ENCODE results near the gene MYO10.

Gene MYO10

DNA sequence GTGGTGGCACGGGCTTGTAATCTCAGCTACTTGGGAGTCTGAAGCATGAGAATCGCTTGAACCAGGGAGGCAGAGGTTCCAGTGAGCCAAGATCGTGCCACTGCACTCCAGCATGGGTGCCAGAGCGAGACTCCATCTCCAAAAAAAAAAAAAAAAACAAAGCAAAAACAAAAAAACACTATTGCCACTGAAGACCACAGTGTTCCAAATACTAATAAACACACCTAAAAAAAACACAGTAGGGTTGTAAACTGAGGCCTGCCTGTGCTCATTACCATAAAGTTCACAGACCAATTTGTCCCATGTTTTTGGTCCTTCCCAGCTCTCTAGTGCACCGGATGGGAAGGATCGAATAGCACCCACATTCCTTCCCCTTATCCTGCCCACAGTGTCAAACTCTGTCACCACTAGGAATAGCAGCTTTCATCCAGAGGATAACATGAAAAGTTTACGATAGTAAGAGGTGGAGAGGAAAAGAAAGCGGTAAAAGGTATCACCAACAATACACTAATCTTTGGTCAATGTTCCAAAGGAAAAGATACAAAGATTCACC lies 49.2 kb downstream of the MYO10 start:
- TF ChIP-seq ZNF274 (IDR thresholded peaks at IDR 0.05; ENCODE audit: low read depth, low read length) (no peak), SUZ12 (IDR thresholded peaks at IDR 0.05; ENCODE audit: extremely low read depth, insufficient read depth, insufficient read length) (no peak), YY1 (IDR thresholded peaks at IDR 0.05; ENCODE audit: insufficient read depth, insufficient read length) (no peak)
- peaks cover 3% of the 10 kb centered on the region for H3K4me1 ChIP-seq (ENCODE audit: insufficient read depth, insufficient read length)
- H3K9ac ChIP-seq (ENCODE audit: insufficient read length, low read depth): no peak overlapping the region

DNA sequence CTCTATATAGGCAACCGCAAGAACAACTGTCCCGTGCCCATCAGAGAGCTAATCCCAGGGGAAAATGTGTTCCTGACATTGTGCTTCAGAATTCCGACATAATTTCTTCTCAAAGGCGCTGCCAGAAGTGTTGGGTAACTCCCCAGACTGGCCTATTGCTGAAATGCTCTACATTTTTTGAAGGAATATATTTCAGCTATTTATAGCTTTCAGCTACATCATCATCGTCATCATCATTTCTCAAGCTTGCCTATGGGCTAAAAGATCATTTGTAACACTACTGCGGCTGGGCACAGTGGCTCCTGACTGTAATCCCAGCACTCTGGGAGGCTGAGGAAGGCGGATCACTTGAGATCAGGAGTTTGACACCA lies 49.7 kb downstream of the MYO10 start:
- Histone ChIP-seq H3K4me1 (ENCODE audit: insufficient read depth, insufficient read length) (peaks cover 3% of the 10 kb centered on the region), H3K4me3 (ENCODE audit: insufficient read length, low read depth) (no peak overlapping the region), H3K9me3 (ENCODE audit: insufficient read depth, low read length) (no peaks in the 10 kb centered on the region), H3K27me3 (ENCODE audit: insufficient read depth, insufficient read length) (no peaks in the 10 kb centered on the region), H3K36me3 (ENCODE audit: insufficient read depth, insufficient read length, low read length) (no peaks in the 10 kb centered on the region), H3K9ac (ENCODE audit: insufficient read length, low read depth) (no peak overlapping the region)
- DNase-seq (ENCODE audit: low read depth, low spot score): no peak
- TF ChIP-seq YY1 (IDR thresholded peaks at IDR 0.05; ENCODE audit: insufficient read depth, insufficient read length) (no peak), SUZ12 (IDR thresholded peaks at IDR 0.05; ENCODE audit: extremely low read depth, insufficient read depth, insufficient read length) (no peak), ZNF274 (IDR thresholded peaks at IDR 0.05; ENCODE audit: low read depth, low read length) (no peak)

More for the DNA sequence above, 49.2 kb downstream of the MYO10 start:
- H3K27me3 ChIP-seq (ENCODE audit: insufficient read depth, insufficient read length): no peaks in the 10 kb centered on the region
- H3K36me3 ChIP-seq (ENCODE audit: insufficient read depth, insufficient read length, low read length): no peaks in the 10 kb centered on the region
- H3K4me3 ChIP-seq (ENCODE audit: insufficient read length, low read depth): no peak overlapping the region
- H3K9me3 ChIP-seq (ENCODE audit: insufficient read depth, low read length): no peaks in the 10 kb centered on the region
- no peak for DNase-seq (ENCODE audit: low read depth, low spot score)

- no peak for DNase-seq (ENCODE audit: low read depth, low spot score)
- Histone ChIP-seq H3K9me3 (ENCODE audit: insufficient read depth, low read length) (no peaks in the 10 kb centered on the region), H3K36me3 (ENCODE audit: insufficient read depth, insufficient read length, low read length) (no peaks in the 10 kb centered on the region), H3K4me3 (ENCODE audit: insufficient read length, low read depth) (no peak overlapping the region), H3K9ac (ENCODE audit: insufficient read length, low read depth) (no peak overlapping the region), H3K27me3 (ENCODE audit: insufficient read depth, insufficient read length) (no peaks in the 10 kb centered on the region), H3K4me1 (ENCODE audit: insufficient read depth, insufficient read length) (peaks cover 3% of the 10 kb centered on the region)
- TF ChIP-seq SUZ12 (IDR thresholded peaks at IDR 0.05; ENCODE audit: extremely low read depth, insufficient read depth, insufficient read length): no peak
- TF ChIP-seq ZNF274 (IDR thresholded peaks at IDR 0.05; ENCODE audit: low read depth, low read length): no peak
- TF ChIP-seq YY1 (IDR thresholded peaks at IDR 0.05; ENCODE audit: insufficient read depth, insufficient read length): no peak
Measured at GRCh38 chr5:16885635-16886365, 50.3 kb downstream of the MYO10 start.

- H3K27me3 ChIP-seq (ENCODE audit: insufficient read depth, insufficient read length): no peaks in the 10 kb centered on the region
- DNase-seq (ENCODE audit: low read depth, low spot score): no peak
- no peak for TF ChIP-seq ZNF274 (IDR thresholded peaks at IDR 0.05; ENCODE audit: low read depth, low read length)
- H3K4me1 ChIP-seq (ENCODE audit: insufficient read depth, insufficient read length): peaks cover 3% of the 10 kb centered on the region
- no peak overlapping the region for H3K9ac ChIP-seq (ENCODE audit: insufficient read length, low read depth)
- H3K4me3 ChIP-seq (ENCODE audit: insufficient read length, low read depth): no peak overlapping the region
- no peaks in the 10 kb centered on the region for H3K9me3 ChIP-seq (ENCODE audit: insufficient read depth, low read length)
- H3K36me3 ChIP-seq (ENCODE audit: insufficient read depth, insufficient read length, low read length): no peaks in the 10 kb centered on the region
Measured at GRCh38 chr5:16884595-16884994, 51.5 kb downstream of the MYO10 start.

DNA sequence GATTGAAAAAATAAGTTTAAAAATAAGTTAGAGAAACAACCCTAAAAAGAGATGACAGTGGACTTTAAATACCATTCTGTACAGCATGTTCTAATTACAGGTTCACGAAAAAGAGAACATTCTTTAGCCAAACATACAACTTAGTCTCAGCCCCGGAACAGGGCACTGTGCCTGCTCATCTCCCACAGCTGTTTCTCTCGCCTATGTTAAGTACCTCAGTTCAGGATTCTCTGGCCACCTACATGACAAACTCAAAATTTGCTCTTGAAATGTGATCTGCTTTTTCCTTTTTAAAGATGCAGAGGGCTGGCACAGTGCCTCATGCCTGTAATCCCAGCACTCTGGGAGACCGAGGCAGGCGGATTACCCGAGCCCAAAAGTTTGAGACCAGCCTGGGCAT lies 52.3 kb downstream of the MYO10 start:
- H3K9me3 ChIP-seq (ENCODE audit: insufficient read depth, low read length): no peaks in the 10 kb centered on the region
- no peak overlapping the region for H3K4me3 ChIP-seq (ENCODE audit: insufficient read length, low read depth)
- no peak for DNase-seq (ENCODE audit: low read depth, low spot score)
- H3K36me3 ChIP-seq (ENCODE audit: insufficient read depth, insufficient read length, low read length): no peaks in the 10 kb centered on the region
- no peaks in the 10 kb centered on the region for H3K27me3 ChIP-seq (ENCODE audit: insufficient read depth, insufficient read length)
- H3K9ac ChIP-seq (ENCODE audit: insufficient read length, low read depth): no peak overlapping the region
- TF ChIP-seq ZNF274 (IDR thresholded peaks at IDR 0.05; ENCODE audit: low read depth, low read length) (no peak), YY1 (IDR thresholded peaks at IDR 0.05; ENCODE audit: insufficient read depth, insufficient read length) (no peak)
- peaks cover 3% of the 10 kb centered on the region for H3K4me1 ChIP-seq (ENCODE audit: insufficient read depth, insufficient read length)

DNA sequence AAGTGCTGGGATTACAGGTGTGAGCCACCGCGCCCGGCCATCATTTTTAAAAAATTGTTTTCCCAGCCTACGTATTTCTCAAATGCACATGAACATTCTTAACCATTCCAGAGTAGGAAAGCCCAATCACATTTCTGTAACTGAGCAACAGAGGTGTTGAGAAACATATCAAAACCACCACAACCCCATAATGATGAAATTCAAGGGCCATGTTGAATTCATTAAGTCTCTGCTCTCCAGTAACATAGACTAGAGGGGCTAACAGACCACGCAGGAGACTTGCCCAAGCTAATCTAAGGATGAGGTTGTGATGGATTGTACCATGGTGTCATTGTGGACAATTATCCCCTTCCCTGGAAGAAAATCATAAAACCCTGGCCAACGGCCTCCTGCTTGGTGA lies 52.9 kb downstream of the MYO10 start:
- Histone ChIP-seq H3K4me3 (ENCODE audit: insufficient read length, low read depth) (no peak overlapping the region), H3K9ac (ENCODE audit: insufficient read length, low read depth) (no peak overlapping the region), H3K36me3 (ENCODE audit: insufficient read depth, insufficient read length, low read length) (no peaks in the 10 kb centered on the region), H3K9me3 (ENCODE audit: insufficient read depth, low read length) (no peaks in the 10 kb centered on the region), H3K4me1 (ENCODE audit: insufficient read depth, insufficient read length) (peaks cover 3% of the 10 kb centered on the region), H3K27me3 (ENCODE audit: insufficient read depth, insufficient read length) (no peaks in the 10 kb centered on the region)
- TF ChIP-seq YY1 (IDR thresholded peaks at IDR 0.05; ENCODE audit: insufficient read depth, insufficient read length): no peak
- no peak for TF ChIP-seq ZNF274 (IDR thresholded peaks at IDR 0.05; ENCODE audit: low read depth, low read length)
- TF ChIP-seq SUZ12 (IDR thresholded peaks at IDR 0.05; ENCODE audit: extremely low read depth, insufficient read depth, insufficient read length): no peak
- no peak for DNase-seq (ENCODE audit: low read depth, low spot score)

DNA sequence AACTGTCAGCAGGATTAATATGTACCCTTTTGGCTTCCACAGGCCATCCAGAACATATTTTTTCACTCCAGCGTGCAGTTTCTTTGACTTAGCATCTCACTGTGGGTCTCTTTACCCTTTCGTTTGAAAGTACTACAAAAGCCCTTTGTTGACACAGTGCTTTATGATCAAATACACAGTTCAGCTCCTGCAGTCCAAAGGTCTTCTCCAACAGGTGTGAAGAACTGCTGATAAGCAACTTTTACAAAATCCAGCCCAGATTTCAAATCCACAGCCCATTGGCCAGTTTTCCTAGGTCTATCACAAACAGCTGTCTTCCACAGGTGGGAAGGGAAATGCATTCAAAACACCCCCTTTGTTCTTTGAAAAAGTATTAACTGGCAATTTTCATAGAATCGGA lies 54.8 kb downstream of the MYO10 start:
- Histone ChIP-seq H3K36me3 (ENCODE audit: insufficient read depth, insufficient read length, low read length) (peaks cover 12% of the 10 kb centered on the region), H3K27me3 (ENCODE audit: insufficient read depth, insufficient read length) (no peaks in the 10 kb centered on the region), H3K9ac (ENCODE audit: insufficient read length, low read depth) (no peak overlapping the region), H3K9me3 (ENCODE audit: insufficient read depth, low read length) (no peaks in the 10 kb centered on the region), H3K4me1 (ENCODE audit: insufficient read depth, insufficient read length) (peaks cover 3% of the 10 kb centered on the region), H3K4me3 (ENCODE audit: insufficient read length, low read depth) (no peak overlapping the region)
- TF ChIP-seq ZNF274 (IDR thresholded peaks at IDR 0.05; ENCODE audit: low read depth, low read length) (no peak), SUZ12 (IDR thresholded peaks at IDR 0.05; ENCODE audit: extremely low read depth, insufficient read depth, insufficient read length) (no peak), YY1 (IDR thresholded peaks at IDR 0.05; ENCODE audit: insufficient read depth, insufficient read length) (no peak)
- no peak for DNase-seq (ENCODE audit: low read depth, low spot score)
